A204.1 (cell line): ENCODE results near the gene SLC25A25.
A peak's percentile ranks its signal among the peaks of the same experiment; 100 is the strongest.

Experiments
- FAIRE-seq: peaks from 2 replicates; lab custom pipeline; 2012; peaks lifted over from hg19 to GRCh38; lab: Jason Lieb, UNC

The SLC25A25 gene

GRCh38 chr9:128096616-128097536 is 28.8 kb downstream of the SLC25A25 start:
- FAIRE-seq, result no peak

GRCh38 chr9:128097543-128098296 is 29.7 kb downstream of the SLC25A25 start:
- no peak for FAIRE-seq

GRCh38 chr9:128098297-128099230 is 30.5 kb downstream of the SLC25A25 start:
- FAIRE-seq, result peak; percentile 78

- FAIRE-seq, result no peak
These were observed 31.3 kb downstream of the SLC25A25 start for GRCh38 chr9:128099231-128099931.

GRCh38 chr9:128099932-128100491 is 32.0 kb downstream of the SLC25A25 start:
- no peak for FAIRE-seq

- FAIRE-seq, result no peak
These were observed 32.5 kb downstream of the SLC25A25 start for GRCh38 chr9:128100581-128100980.

- no peak for FAIRE-seq
These were observed 33.2 kb downstream of the SLC25A25 start for GRCh38 chr9:128101231-128101661.

- FAIRE-seq, result no peak
These were observed 33.7 kb downstream of the SLC25A25 start for GRCh38 chr9:128101690-128102089.

- FAIRE-seq, result no peak
These were observed 34.2 kb downstream of the SLC25A25 start for GRCh38 chr9:128102196-128102595.

GRCh38 chr9:128102861-128103588 is 35.0 kb downstream of the SLC25A25 start:
- FAIRE-seq, result no peak

GRCh38 chr9:128103589-128103962 is 35.5 kb downstream of the SLC25A25 start:
- no peak for FAIRE-seq

- no peak for FAIRE-seq
These were observed 36.2 kb downstream of the SLC25A25 start for GRCh38 chr9:128104171-128104618.

- no peak for FAIRE-seq
These were observed 37.6 kb downstream of the SLC25A25 start for GRCh38 chr9:128105538-128106175.

GRCh38 chr9:128106181-128106939 is 38.3 kb downstream of the SLC25A25 start:
- no peak for FAIRE-seq

- no peak for FAIRE-seq
These were observed 39.0 kb downstream of the SLC25A25 start for GRCh38 chr9:128106940-128107467.

- FAIRE-seq, result no peak
These were observed 39.6 kb downstream of the SLC25A25 start for GRCh38 chr9:128107468-128108268.

GRCh38 chr9:128108269-128109049 is 40.4 kb downstream of the SLC25A25 start:
- FAIRE-seq, result no peak
